ENCODE data around the gene GLS.

The GLS gene

DNA sequence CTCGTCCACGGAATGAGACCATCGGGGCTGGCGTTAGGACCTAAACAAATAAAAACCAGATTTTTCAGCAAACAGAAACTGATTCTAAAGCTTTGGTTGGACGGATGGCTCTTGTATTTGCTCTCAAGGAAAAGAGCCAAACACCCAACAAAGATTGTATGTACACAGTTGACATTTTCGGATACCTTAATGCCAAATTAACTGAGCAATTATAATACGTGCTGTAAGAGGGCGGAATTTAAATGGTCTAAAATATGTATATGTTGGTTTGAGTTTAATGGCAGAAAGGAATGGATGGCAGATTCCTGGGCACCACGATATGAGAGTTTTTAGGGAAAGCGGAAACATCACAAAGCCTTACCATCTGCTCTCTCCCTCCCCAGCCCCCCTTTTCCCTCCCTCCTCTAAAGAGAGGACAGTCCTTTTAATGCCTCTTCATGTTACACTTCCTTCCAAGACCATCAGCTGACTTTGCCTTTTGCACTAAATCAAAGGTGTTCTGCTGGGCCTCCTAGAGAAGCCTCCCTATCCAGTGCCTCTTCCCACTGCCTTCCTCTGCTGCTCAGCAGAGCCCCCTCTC is 100.1 kb downstream of the GLS start:
- peaks cover 8% of the 10 kb centered on the region for H3K4me1 ChIP-seq (ENCODE audit: control insufficient read depth, insufficient read depth, low read length)
- peaks cover 39% of the 10 kb centered on the region for H3K36me3 ChIP-seq (ENCODE audit: control insufficient read depth, insufficient read depth, low read length)
- H3K27me3 ChIP-seq (ENCODE audit: control insufficient read depth, insufficient read depth, low read length), result no peaks in the 10 kb centered on the region
- no peaks in the 10 kb centered on the region for H3K9me3 ChIP-seq (ENCODE audit: control insufficient read depth, low read length)
- no peak overlapping the region for H3K9ac ChIP-seq (ENCODE audit: low read length)
- no peak overlapping the region for H3K4me3 ChIP-seq (ENCODE audit: low read length)

- H3K36me3 ChIP-seq (ENCODE audit: control insufficient read depth, insufficient read depth, low read length), result peaks cover 42% of the 10 kb centered on the region
- H3K27me3 ChIP-seq (ENCODE audit: control insufficient read depth, insufficient read depth, low read length), result no peaks in the 10 kb centered on the region
- no peak overlapping the region for H3K4me3 ChIP-seq (ENCODE audit: low read length)
- H3K9ac ChIP-seq (ENCODE audit: low read length), result no peak overlapping the region
- peaks cover 8% of the 10 kb centered on the region for H3K4me1 ChIP-seq (ENCODE audit: control insufficient read depth, insufficient read depth, low read length)
- H3K9me3 ChIP-seq (ENCODE audit: control insufficient read depth, low read length), result no peaks in the 10 kb centered on the region
These were observed 100.7 kb downstream of the GLS start for GRCh38 chr2:190981333-190981732.

DNA sequence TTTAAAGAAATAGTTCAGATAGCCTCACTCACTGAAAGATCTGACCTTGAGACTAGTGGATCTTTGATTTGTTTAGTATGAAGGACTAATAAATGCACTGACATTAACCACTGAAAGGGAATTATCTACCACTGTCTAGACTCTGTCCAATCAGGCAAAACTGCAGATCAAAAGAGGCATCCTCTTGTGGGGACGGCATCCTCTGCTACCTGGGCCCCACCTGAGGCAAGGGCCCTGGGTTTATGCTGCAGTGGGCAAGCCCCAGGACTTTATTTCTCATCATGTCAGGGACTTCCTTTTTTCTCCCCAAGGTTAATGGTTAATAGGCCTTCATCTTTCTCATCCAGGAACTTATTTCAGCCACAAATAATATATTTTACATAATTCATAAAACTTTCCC is 101.1 kb downstream of the GLS start:
- peaks cover 42% of the 10 kb centered on the region for H3K36me3 ChIP-seq (ENCODE audit: control insufficient read depth, insufficient read depth, low read length)

DNA sequence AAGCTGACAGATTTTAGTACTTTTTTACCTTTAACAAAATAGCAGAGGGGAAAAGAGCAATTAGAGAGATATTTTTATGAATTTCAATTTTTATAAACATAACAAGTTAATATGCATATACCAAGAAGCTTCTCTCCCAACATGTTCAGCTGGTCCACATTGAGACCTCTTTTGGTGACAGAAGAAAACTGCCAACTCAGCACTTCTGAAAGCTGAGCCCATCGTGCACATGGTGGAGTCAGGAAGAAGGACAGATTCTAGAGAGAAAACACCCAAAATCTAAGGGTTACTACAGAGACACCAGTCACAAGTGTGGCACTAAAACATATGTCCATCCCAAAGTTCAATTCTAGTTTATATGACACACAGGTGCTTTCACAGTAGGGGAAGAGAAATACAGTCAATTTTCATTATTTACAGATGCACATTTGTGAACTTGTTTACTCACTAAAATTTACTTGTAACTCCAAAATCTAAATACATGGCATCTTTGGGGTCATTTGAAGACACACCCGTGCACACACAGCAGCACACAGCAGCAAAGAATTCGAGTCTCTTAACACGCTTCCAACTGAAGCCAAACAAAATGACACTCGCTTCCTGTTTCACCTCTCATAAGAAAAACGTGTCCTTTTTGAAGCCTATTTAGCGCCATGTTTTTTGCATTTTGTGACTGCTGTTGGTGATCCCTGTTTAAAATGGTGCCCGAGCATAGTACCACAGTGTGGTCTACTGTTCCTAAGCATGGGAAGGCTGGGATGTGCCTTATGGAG is 101.8 kb downstream of the GLS start:
- H3K4me1 ChIP-seq (ENCODE audit: control insufficient read depth, insufficient read depth, low read length), result peaks cover 8% of the 10 kb centered on the region
- no peak overlapping the region for H3K4me3 ChIP-seq (ENCODE audit: low read length)
- H3K36me3 ChIP-seq (ENCODE audit: control insufficient read depth, insufficient read depth, low read length), result peaks cover 42% of the 10 kb centered on the region
- no peaks in the 10 kb centered on the region for H3K9me3 ChIP-seq (ENCODE audit: control insufficient read depth, low read length)
- no peak overlapping the region for H3K9ac ChIP-seq (ENCODE audit: low read length)
- H3K27me3 ChIP-seq (ENCODE audit: control insufficient read depth, insufficient read depth, low read length), result no peaks in the 10 kb centered on the region

More for the DNA sequence above, 101.1 kb downstream of the GLS start:
- no peaks in the 10 kb centered on the region for H3K9me3 ChIP-seq (ENCODE audit: control insufficient read depth, low read length)
- no peak overlapping the region for H3K4me3 ChIP-seq (ENCODE audit: low read length)
- H3K4me1 ChIP-seq (ENCODE audit: control insufficient read depth, insufficient read depth, low read length), result peaks cover 8% of the 10 kb centered on the region
- no peaks in the 10 kb centered on the region for H3K27me3 ChIP-seq (ENCODE audit: control insufficient read depth, insufficient read depth, low read length)
- H3K9ac ChIP-seq (ENCODE audit: low read length), result no peak overlapping the region

DNA sequence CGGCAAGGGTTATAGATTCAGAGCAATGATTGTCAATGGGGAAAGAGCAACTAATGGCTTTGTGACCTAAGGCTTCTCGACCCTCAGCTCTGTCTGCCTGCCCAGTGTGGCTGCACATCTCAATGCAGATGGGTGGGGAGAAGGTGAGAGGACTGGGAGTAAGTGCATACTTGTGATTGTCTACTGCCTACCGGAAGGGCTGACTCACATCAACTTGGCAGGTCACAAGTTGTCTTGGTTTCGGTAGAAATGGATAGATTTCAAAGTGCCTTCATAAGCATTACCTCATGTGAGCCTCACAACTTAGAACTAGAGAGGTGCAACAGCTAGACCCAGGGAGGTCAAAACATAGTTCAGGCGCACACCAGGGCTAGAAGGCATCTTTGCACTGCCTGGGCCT is 104.0 kb downstream of the GLS start:
- H3K4me1 ChIP-seq (ENCODE audit: control insufficient read depth, insufficient read depth, low read length), result peaks cover 8% of the 10 kb centered on the region
- no peak overlapping the region for H3K9ac ChIP-seq (ENCODE audit: low read length)
- H3K27me3 ChIP-seq (ENCODE audit: control insufficient read depth, insufficient read depth, low read length), result no peaks in the 10 kb centered on the region
- H3K9me3 ChIP-seq (ENCODE audit: control insufficient read depth, low read length), result no peaks in the 10 kb centered on the region
- H3K36me3 ChIP-seq (ENCODE audit: control insufficient read depth, insufficient read depth, low read length), result peaks cover 39% of the 10 kb centered on the region
- no peak overlapping the region for H3K4me3 ChIP-seq (ENCODE audit: low read length)

- H3K36me3 ChIP-seq (ENCODE audit: control insufficient read depth, insufficient read depth, low read length), result peaks cover 44% of the 10 kb centered on the region
- H3K9ac ChIP-seq (ENCODE audit: low read length), result no peak overlapping the region
These were observed 105.8 kb downstream of the GLS start for GRCh38 chr2:190986221-190986953.

DNA sequence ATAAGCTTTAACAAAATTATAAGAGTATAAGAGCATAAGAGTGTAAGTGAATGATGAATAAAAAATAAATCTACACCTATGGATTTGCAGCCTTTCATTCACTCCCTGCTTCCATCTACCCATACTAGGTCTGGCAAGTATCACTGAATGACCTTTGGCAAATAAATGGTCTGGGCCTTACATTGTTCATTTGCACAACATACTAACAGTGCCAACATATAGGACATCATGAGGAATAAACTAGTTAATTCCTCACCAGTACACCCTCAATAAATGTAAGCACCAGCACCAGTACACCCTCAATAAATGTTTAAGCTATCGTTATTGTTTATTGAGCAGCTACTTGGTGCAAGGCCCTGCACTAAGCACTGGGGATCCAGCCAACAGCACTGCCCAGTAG is 106.5 kb downstream of the GLS start:
- Histone ChIP-seq H3K36me3 (ENCODE audit: control insufficient read depth, insufficient read depth, low read length) (peaks cover 39% of the 10 kb centered on the region), H3K4me1 (ENCODE audit: control insufficient read depth, insufficient read depth, low read length) (no peaks in the 10 kb centered on the region), H3K27me3 (ENCODE audit: control insufficient read depth, insufficient read depth, low read length) (no peaks in the 10 kb centered on the region), H3K9ac (ENCODE audit: low read length) (no peak overlapping the region), H3K4me3 (ENCODE audit: low read length) (no peak overlapping the region), H3K9me3 (ENCODE audit: control insufficient read depth, low read length) (no peaks in the 10 kb centered on the region)

More at GRCh38 chr2:190986221-190986953, 105.8 kb downstream of the GLS start:
- H3K9me3 ChIP-seq (ENCODE audit: control insufficient read depth, low read length), result no peaks in the 10 kb centered on the region
- H3K27me3 ChIP-seq (ENCODE audit: control insufficient read depth, insufficient read depth, low read length), result no peaks in the 10 kb centered on the region
- H3K4me1 ChIP-seq (ENCODE audit: control insufficient read depth, insufficient read depth, low read length), result no peaks in the 10 kb centered on the region
- no peak overlapping the region for H3K4me3 ChIP-seq (ENCODE audit: low read length)

DNA sequence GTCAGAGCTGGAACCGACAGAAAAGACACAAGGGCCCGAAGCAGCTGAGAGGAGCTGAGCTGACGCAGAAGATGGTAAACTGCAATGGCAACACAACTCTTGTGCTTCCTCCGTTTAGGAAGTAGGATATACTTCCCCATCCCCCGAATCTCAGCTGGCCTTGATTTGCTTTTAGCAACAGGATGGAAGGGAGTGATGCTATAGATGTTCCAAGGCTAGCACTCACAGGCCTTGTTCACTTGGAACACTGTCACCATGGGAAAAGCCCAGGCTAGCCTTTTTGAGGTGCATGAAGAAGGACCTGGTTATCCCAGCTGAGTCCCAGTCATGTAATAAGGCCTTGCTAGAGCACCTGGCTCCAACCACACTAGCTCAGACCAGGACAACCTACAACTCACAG is 107.3 kb downstream of the GLS start:
- Histone ChIP-seq H3K9me3 (ENCODE audit: control insufficient read depth, low read length) (no peaks in the 10 kb centered on the region), H3K4me1 (ENCODE audit: control insufficient read depth, insufficient read depth, low read length) (no peaks in the 10 kb centered on the region), H3K36me3 (ENCODE audit: control insufficient read depth, insufficient read depth, low read length) (peaks cover 37% of the 10 kb centered on the region), H3K9ac (ENCODE audit: low read length) (no peak overlapping the region), H3K27me3 (ENCODE audit: control insufficient read depth, insufficient read depth, low read length) (no peaks in the 10 kb centered on the region), H3K4me3 (ENCODE audit: low read length) (no peak overlapping the region)

GRCh38 chr2:190988910-190989309 is 108.3 kb downstream of the GLS start:
- H3K36me3 ChIP-seq (ENCODE audit: control insufficient read depth, insufficient read depth, low read length), result peaks cover 31% of the 10 kb centered on the region

GRCh38 chr2:190990132-190990531 is 109.5 kb downstream of the GLS start:
- Histone ChIP-seq H3K36me3 (ENCODE audit: control insufficient read depth, insufficient read depth, low read length) (peaks cover 30% of the 10 kb centered on the region), H3K4me3 (ENCODE audit: low read length) (no peak overlapping the region), H3K9ac (ENCODE audit: low read length) (no peak overlapping the region), H3K4me1 (ENCODE audit: control insufficient read depth, insufficient read depth, low read length) (no peaks in the 10 kb centered on the region), H3K27me3 (ENCODE audit: control insufficient read depth, insufficient read depth, low read length) (no peaks in the 10 kb centered on the region), H3K9me3 (ENCODE audit: control insufficient read depth, low read length) (no peaks in the 10 kb centered on the region)

More at GRCh38 chr2:190988910-190989309, 108.3 kb downstream of the GLS start:
- Histone ChIP-seq H3K27me3 (ENCODE audit: control insufficient read depth, insufficient read depth, low read length) (no peaks in the 10 kb centered on the region), H3K9ac (ENCODE audit: low read length) (no peak overlapping the region), H3K4me1 (ENCODE audit: control insufficient read depth, insufficient read depth, low read length) (no peaks in the 10 kb centered on the region), H3K4me3 (ENCODE audit: low read length) (no peak overlapping the region), H3K9me3 (ENCODE audit: control insufficient read depth, low read length) (no peaks in the 10 kb centered on the region)

DNA sequence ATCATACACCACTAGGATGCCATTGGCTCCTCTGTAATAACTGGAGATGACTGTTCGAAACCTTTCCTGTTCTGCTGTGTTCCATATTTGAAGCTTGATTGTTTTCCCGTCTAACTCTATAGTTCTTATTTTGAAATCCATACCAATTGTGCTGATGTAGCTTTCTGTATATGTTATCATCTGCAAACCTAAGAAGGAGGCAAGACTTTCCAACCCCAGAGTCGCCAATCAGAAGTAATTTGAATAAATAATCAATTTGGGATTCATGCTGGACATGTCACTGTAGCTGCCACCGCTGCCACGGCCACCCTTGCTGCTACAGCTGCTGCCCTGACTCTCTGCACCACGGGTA is 112.6 kb downstream of the GLS start:
- H3K4me3 ChIP-seq (ENCODE audit: low read length), result no peak overlapping the region
- H3K36me3 ChIP-seq (ENCODE audit: control insufficient read depth, insufficient read depth, low read length), result peaks cover 37% of the 10 kb centered on the region
- no peaks in the 10 kb centered on the region for H3K27me3 ChIP-seq (ENCODE audit: control insufficient read depth, insufficient read depth, low read length)
- H3K9ac ChIP-seq (ENCODE audit: low read length), result no peak overlapping the region
- no peaks in the 10 kb centered on the region for H3K9me3 ChIP-seq (ENCODE audit: control insufficient read depth, low read length)
- no peaks in the 10 kb centered on the region for H3K4me1 ChIP-seq (ENCODE audit: control insufficient read depth, insufficient read depth, low read length)

- H3K36me3 ChIP-seq (ENCODE audit: control insufficient read depth, insufficient read depth, low read length), result peaks cover 34% of the 10 kb centered on the region
These were observed 113.5 kb downstream of the GLS start for GRCh38 chr2:190994148-190994547.

More at GRCh38 chr2:190994148-190994547, 113.5 kb downstream of the GLS start:
- no peak overlapping the region for H3K9ac ChIP-seq (ENCODE audit: low read length)
- no peaks in the 10 kb centered on the region for H3K4me1 ChIP-seq (ENCODE audit: control insufficient read depth, insufficient read depth, low read length)
- no peak overlapping the region for H3K4me3 ChIP-seq (ENCODE audit: low read length)
- no peaks in the 10 kb centered on the region for H3K27me3 ChIP-seq (ENCODE audit: control insufficient read depth, insufficient read depth, low read length)
- H3K9me3 ChIP-seq (ENCODE audit: control insufficient read depth, low read length), result no peaks in the 10 kb centered on the region
